Measurements from ENCODE around the gene HOXB13.

GRCh38 chr17:48676963-48677558, 51.5 kb downstream of the HOXB13 start:
- TF ChIP-seq CTCF (IDR thresholded peaks at IDR 0.05) (no peak), POLR2A (IDR thresholded peaks at IDR 0.05) (no peak), EP300 (IDR thresholded peaks at IDR 0.05) (no peak)
